Suprapubic skin (tissue), 4 donors: ENCODE measurements around the gene ARID1B.

Experiments used
- CTCF ChIP-seq, 2 donors: fragments of 200-600 bp in 1 of 2; fragments of 450-650 bp in 1 of 2; sonication (generic) in 1 of 2; IDR thresholded peaks; one replicate each; pipeline ENCODE4 v1.5.1; 2016 to 2019; ENCODE audit warnings: antibody characterized with exemption in 2 of 2, mild to moderate bottlenecking in 1 of 2, moderate library complexity in 1 of 2
- EP300 ChIP-seq: sonication (generic); formaldehyde crosslinking; IDR thresholded peaks from one replicate; pipeline ENCODE4 v1.6.1; 2017; ENCODE audit warnings: antibody characterized with exemption
- POLR2A ChIP-seq, 2 donors: fragments of 450-650 bp; IDR thresholded peaks; one replicate each; pipeline ENCODE4 v1.6.1; 2017; ENCODE audit warnings: antibody characterized with exemption in 2 of 2, mild to moderate bottlenecking in 2 of 2, moderate library complexity in 2 of 2
- POLR2AphosphoS5 ChIP-seq, 3 donors: sonication (generic); formaldehyde crosslinking; IDR thresholded peaks; one replicate each; pipeline ENCODE4 v1.6.1; 2017; ENCODE audit warnings: antibody characterized with exemption in 3 of 3

GRCh38 chr6:157240960-157241311, 463.8 kb downstream of the ARID1B start:
- TF ChIP-seq EP300 (no peak), POLR2A (IDR thresholded peaks at IDR 0.05) (no peak), CTCF (IDR thresholded peaks at IDR 0.05) (no peak), POLR2AphosphoS5 (IDR thresholded peaks at IDR 0.05) (no peak)
